ENCODE results near the gene COPS7A.

The COPS7A gene

GRCh38 chr12:6771091-6771495 lies 47.2 kb downstream of the COPS7A start:
- DNase-seq, result peak; percentile 47

DNA sequence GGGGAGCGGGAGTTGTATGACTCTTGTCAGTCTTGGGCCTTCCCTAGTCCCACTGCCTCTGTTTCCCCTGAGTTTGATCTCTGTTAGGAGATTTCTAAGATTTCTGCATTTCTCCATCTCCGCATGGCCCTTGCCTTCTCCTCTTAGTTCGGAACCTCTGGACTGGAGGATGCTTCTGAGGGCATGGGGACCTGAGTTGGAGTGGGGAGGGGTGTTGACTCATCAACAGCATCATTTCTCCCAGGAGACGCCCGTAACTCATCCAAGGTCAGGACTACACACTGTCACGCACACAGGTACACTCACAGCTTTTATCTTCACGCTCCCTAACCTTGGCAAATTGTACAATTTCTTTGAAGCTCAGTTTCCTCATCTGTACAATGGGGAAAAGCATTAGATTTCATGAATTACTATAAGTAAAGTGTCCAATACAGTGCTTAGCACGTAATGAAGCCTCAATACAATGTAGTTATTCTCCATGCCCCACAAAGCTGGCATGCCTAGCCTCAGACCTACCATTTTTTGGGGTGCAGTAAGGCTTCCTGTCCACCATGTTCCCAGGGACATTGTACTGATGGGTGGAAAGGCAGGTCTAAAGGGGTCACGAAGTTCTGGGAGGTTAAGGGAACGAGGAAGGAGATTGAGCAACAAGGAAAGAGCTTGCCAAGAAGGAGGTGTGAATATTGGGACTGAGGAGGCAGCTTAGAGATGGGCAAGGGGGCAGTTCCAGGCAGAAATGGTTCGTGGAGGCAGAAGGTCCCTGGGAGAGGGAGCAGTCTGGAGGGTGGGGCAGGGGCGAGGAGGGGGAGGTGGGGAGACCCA lies 47.9 kb downstream of the COPS7A start:
- no peak for DNase-seq

DNA sequence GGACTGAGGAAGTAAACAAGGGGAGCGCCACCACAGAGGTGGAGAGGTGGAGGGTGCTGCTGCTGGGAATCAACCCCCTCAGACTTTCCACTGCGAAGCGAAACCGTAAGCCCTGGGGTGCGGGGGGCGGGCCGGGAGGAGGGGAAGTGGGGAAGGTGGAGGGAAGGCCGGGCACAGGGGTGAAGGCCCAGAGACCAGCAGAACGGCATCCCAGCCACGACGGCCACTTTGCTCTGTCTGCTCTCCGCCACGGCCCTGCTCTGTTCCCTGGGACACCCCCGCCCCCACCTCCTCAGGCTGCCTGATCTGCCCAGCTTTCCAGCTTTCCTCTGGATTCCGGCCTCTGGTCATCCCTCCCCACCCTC lies 48.5 kb downstream of the COPS7A start, which contains the start of gene LAG3:
Gene LAG3, plus strand, starts transcription at position 190 of the 365 bp plus-strand sequence. CDS start 333 bp downstream, outside the sequence.
- peak; percentile 85 for DNase-seq

DNA sequence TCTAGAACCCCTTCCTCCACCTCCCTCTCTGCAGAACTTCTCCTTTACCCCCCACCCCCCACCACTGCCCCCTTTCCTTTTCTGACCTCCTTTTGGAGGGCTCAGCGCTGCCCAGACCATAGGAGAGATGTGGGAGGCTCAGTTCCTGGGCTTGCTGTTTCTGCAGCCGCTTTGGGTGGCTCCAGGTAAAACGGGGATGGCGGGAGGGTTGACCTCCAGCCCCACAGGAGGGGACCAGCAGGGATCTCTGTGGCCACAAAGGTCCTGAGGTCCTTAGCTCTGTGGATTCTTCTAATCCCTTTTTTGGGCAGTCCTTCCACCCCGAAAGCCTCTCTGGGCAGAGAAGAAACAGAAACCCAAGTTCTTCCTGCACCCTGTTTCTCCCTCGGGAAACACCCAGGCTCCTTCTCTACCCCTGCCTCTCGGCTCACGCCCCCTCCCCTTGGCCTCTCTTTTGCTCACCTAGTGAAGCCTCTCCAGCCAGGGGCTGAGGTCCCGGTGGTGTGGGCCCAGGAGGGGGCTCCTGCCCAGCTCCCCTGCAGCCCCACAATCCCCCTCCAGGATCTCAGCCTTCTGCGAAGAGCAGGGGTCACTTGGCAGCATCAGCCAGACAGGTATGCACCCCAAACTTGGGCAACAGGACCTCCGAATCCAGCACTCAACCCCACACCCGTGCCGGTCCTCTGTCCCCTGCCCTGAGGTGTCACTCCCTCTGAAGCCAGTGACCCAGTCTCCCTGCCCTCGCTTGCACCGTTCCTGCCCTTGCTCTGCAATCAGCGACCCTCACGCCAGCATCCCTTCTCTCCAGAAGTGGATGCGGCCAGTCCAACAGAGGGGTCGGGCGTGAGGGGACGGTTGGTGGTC lies 49.1 kb downstream of the COPS7A start:
- DNase-seq, result peak; percentile 24

GRCh38 chr12:6773590-6774351 lies 49.9 kb downstream of the COPS7A start:
- peak; percentile 70 for DNase-seq

GRCh38 chr12:6774499-6775062 lies 50.7 kb downstream of the COPS7A start:
- no peak for DNase-seq

DNA sequence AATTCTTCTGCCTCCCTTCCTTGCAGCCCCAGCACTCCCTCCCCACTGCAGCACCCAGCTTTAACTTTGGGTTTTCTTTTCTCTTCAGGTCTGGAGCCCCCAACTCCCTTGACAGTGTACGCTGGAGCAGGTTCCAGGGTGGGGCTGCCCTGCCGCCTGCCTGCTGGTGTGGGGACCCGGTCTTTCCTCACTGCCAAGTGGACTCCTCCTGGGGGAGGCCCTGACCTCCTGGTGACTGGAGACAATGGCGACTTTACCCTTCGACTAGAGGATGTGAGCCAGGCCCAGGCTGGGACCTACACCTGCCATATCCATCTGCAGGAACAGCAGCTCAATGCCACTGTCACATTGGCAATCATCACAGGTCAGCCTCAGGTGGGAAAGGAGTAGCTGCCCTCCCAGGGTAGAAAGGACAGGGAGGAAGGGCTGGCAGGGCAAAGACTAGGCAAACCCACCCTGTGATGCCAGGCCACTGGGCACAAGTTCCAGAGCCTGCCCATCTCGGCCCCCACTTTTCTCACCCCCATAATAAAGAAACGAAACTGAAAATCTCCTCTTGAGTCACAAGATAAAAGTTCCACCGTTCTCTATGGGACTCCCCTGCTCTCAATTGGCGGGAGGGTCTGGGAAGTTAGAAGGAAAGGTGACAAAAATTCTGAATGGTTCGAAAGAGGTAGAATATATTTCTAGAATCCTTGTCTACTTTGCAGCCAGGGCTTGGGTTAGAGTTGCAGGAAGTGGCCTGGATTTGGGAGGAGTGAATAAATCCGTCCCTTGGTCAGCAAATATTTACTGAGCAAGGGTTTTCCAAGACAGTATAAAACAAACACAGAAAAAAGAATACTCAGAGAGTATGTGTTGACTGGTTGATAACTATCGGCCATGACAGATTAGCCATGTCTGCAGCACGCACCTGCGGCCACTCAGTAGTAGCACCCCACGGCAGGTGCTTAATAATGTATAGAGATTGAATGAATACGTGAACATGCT lies 51.6 kb downstream of the COPS7A start:
- no peak for DNase-seq

DNA sequence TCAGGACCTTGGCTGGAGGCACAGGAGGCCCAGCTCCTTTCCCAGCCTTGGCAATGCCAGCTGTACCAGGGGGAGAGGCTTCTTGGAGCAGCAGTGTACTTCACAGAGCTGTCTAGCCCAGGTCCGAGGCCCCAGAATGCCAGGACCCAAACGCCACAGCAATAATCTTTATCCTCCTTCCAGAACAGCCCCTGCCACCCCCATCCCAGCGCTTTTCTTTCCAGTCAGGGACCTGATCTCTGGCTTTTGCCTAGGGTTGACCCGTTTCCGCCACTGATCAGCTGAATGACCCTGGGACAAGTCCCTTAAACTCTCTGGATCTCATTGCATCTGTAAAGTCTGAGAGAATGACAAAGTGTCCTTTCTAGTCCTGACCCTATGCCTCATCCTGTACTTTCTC lies 53.5 kb downstream of the COPS7A start:
- DNase-seq, result no peak

DNA sequence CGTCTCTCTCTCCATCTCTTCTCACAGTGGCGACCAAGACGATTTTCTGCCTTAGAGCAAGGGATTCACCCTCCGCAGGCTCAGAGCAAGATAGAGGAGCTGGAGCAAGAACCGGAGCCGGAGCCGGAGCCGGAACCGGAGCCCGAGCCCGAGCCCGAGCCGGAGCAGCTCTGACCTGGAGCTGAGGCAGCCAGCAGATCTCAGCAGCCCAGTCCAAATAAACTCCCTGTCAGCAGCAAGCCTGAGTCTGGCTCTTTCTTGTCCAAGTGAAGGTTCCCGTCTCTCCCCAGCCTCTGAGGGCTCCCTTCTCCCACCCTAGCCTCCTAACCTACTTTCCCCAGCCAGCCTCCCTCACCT lies 54.3 kb downstream of the COPS7A start:
- no peak for DNase-seq

DNA sequence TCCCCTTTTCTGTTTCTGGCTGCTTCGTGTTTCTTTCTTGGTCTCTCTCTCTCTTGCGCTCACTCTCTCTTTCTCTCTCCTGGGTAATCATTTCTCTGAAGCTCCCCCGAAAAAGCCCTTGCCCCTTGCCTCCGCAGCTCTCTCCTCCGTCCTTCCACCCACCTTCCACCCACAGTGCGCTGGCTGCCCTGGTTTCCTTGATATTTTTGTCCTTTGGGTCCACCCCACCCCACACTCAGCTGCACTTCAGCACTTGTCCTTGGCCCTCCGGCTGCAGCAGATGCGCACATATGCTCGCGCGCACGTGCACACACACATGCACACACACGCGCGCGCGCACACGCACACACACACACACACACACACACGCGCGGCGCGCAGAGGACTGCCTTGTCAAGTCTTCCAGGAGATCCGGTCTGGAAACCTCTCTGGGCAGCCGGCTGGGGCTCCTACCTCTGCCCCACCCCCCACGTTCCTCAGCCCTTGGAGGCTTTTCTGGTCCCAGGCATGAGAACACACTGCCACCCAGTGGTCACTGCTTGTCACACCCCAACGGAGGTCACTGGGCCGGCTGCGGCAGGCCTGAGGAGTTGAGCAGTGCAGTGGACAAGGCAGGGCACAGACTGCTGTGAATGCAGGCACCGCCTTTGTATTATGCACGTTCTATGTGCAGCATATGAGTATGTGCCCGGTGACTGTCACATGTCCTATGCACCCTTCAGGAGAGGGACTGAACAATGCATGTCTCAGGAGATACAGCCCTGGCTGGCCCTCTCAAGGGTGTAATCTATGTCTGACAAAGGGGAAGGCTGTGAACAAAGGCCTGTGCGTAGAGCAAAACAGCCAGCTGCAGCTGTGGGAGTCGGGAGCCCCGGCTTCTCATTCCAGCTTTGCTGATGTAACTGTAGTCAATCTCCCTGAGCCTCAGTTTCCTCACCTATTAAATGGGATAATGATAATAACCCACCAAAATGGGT lies 55.0 kb downstream of the COPS7A start:
- peak; percentile 95 for DNase-seq

DNA sequence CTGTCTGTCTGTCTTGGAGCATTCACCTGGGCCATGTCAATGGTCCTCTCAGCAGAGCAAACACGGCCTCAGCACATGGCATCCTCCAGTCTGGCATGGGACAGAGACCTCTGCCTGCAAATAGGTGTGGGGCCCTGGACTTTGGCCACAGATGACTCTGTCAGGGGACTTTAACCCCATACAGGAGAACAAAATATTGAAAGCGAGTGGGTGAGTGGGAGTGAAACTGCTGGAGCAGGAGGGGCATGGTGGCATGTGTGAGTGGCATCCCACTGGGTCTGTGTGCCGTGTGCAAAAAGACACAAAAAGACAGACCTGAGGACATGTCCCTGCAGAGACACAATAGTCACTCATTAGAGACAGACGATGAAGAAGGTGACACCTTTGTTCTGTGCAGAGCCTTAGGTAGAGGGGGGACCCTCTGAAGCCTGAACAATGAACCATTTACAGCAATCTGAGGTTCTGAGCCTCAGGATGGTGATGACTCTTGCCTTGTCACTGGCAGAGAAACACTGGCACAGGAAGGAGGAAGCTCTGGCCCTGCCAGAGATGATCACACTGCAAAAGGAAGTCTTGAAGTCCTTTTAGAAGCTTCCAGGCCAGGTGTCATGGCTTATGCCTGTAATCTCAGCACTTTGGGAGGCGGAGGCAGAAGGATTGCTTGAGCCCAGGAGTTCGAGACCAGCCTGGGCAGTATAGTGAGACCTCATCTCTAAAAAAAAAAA lies 56.0 kb downstream of the COPS7A start:
- peak; percentile 36 for DNase-seq

- DNase-seq, result peak; percentile 63
Observed at GRCh38 chr12:6780573-6780972, 56.7 kb downstream of the COPS7A start.
